ENCODE data around the gene COL25A1.

COL25A1 gene

DNA sequence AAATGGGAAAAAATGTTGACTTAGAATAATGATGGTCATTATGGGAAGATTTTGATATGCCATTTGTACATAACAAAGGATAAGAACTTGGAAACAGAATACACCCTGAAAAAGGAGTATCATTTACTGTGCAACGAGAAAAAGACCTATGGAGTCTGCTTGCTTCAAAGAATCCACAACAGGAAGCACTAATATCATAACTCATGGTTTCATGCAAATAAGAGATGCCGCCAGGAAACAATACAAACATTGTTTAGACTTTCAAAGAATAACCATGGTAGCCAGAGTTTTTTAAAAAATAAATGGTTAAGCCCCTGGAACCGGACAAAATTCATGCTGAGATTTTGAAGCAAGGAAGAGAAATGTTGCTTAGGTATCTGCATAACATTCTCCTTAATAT is 399.7 kb downstream of the COL25A1 start:
- TF ChIP-seq ZFX (IDR thresholded peaks at IDR 0.05), result no peak
- TF ChIP-seq, protein P1, sequence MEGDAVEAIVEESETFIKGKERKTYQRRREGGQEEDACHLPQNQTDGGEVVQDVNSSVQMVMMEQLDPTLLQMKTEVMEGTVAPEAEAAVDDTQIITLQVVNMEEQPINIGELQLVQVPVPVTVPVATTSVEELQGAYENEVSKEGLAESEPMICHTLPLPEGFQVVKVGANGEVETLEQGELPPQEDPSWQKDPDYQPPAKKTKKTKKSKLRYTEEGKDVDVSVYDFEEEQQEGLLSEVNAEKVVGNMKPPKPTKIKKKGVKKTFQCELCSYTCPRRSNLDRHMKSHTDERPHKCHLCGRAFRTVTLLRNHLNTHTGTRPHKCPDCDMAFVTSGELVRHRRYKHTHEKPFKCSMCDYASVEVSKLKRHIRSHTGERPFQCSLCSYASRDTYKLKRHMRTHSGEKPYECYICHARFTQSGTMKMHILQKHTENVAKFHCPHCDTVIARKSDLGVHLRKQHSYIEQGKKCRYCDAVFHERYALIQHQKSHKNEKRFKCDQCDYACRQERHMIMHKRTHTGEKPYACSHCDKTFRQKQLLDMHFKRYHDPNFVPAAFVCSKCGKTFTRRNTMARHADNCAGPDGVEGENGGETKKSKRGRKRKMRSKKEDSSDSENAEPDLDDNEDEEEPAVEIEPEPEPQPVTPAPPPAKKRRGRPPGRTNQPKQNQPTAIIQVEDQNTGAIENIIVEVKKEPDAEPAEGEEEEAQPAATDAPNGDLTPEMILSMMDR (conservative IDR thresholded peaks at IDR 0.05), result no peak

DNA sequence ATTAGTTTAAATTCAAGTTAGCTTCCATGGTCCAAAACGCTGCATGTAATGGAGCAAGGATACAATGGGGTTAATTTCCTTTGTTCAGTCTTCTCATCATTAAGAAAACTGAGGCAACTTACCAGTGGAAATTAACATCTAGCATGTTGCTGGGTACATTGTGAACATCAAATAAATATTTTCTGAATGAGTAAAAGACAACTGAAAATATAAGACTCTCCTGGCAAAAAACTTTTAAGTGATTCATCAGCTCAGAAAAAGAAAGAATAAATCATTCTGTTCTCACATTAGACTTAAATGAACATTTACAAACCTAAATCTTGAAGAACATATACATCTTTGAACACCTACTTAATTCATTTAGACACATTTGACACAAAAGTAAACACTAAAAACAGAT is 401.2 kb downstream of the COL25A1 start:
- TF ChIP-seq, protein P1 (conservative IDR thresholded peaks at IDR 0.05), result no peak
- TF ChIP-seq ZFX (IDR thresholded peaks at IDR 0.05), result no peak
- no peak overlapping the region for H3K27ac ChIP-seq

More for the DNA sequence above, 399.7 kb downstream of the COL25A1 start:
- H3K27ac ChIP-seq, result no peak overlapping the region

DNA sequence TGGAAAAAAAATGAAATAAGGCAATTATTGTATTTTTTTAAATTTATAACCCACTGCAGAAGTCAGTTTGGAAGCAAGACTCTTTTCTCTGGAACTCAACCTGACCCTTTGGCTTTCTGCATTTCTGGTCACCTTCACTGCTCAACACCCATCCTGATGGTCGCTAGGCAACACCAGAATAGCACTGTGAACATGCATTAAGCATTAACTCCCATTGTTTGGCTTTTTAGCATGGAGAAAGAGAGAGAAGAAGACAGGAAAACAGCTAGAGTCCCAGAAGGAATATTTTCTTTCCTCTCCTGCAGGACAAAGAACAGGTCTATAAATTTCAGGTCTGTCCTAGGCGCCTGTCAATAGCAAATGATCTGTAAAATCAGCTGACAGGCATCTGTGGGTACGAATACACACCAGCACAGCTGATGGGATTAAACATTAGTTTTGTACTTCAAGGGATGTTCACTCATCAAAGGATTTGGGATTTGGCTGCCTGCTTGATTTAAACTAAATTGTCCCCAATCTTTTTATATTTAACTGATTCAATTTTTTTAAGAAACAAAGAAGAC is 402.4 kb downstream of the COL25A1 start:
- TF ChIP-seq, protein P1 (conservative IDR thresholded peaks at IDR 0.05), result no peak
- TF ChIP-seq ZFX (IDR thresholded peaks at IDR 0.05), result no peak
- no peak overlapping the region for H3K27ac ChIP-seq

DNA sequence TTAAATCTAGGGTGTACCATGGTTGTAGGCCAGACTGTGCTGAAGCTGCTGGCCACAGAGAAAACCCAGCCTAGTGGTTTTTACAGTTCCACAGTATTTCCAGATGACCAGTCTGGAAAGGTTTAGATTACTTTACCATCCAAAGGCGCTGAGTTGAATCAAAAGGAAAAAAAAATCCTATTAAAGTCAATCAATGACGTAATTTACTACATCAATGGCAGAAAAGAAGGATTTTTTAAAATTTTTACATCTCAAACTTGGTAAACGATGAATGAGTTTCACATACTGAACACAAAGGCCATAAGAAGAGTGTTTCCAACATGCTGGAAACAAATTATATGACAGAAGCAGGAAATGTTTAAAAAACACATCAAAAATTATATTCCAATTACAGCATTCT is 409.0 kb downstream of the COL25A1 start:
- H3K27ac ChIP-seq, result no peak overlapping the region
- no peak for TF ChIP-seq ZFX (IDR thresholded peaks at IDR 0.05)
- TF ChIP-seq, protein P1 (conservative IDR thresholded peaks at IDR 0.05), result no peak

DNA sequence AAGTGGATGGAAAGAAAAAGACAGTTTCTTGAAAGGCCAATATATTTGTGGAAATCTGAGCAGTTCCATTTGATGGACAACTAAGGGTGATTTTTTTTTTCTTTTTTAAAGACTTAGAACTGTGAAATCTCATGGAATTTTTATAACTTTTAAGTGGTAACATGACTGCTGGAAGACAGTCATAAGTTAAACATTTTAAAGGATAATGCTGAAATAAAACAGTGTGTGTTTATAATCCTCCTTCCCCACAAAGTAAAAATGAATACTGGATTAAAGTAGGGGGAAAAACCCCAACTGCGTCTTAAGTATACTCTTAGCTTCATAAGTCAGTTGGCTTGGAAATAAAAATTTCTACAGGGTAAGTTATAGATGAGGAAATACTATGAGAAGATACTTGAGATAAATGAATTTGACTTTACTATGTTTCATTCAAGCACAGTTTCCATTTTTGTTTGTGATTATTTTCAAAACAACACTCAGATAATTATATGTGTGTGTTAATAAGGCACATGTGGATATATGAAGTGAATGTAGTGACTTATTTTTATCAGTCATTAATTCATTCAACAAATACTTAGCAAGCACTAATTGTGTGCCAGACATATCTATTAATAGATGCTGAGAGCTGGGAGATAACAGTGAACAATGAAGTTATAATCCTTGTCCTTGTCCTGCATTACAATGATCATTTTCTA is 410.4 kb downstream of the COL25A1 start:
- no peak overlapping the region for H3K27ac ChIP-seq
- TF ChIP-seq ZFX (IDR thresholded peaks at IDR 0.05), result no peak
- TF ChIP-seq, protein P1 (conservative IDR thresholded peaks at IDR 0.05), result no peak

DNA sequence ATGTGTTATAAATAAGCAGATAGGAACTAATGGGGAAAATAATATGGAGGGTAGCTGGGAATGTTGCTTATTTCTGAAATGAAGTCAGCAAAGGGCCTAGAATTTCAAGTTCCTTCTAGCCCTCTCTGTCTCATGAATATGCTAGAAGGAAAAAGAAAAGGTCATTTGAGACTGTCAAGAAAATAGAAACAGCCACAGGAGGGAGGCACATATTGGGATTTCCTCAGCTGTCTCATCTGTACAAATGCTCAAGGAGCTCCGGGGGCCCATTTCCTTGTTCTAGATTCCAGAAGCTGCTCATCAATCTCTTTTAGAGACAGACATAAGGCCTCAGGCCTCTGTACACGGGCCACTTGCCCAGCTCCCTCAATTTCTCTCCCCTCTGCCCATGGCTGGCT is 412.0 kb downstream of the COL25A1 start:
- no peak for TF ChIP-seq ZFX (IDR thresholded peaks at IDR 0.05)
- TF ChIP-seq, protein P1 (conservative IDR thresholded peaks at IDR 0.05), result no peak
- no peak overlapping the region for H3K27ac ChIP-seq

DNA sequence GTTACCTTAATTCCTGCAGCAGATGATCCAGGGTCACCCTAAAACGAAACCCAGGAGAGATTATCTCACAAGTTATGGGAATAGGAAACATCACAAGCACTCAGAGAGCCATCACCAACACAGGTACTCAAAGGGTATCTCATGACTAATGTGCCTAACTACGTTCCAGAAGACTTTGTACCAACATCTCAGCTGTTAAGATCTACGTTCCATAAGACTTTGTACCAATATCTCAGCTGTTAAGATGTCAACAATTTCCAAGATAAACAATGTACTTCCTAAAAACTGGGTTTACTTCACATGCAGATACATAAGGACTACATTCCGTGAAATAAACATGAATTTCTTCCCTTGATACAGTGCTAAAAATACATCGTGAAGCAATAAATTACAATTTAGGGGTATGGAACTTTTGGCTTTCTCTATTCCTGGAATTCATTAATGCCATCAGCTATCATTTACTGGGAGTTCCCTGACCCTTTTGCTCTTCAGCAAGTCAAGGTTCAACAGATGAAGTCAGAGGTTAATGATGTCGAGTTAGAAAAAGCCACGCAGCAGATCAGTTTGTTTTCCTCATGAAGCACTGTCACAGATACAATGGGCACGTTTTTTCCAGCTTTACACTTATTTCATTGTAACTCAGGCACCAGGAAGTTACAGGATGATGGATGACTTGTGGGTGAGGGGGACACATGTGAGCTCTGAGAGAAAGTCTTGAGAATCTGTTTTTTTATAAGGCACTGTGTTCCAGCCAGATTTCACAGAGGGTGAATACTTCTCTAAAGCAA is 412.6 kb downstream of the COL25A1 start:
- TF ChIP-seq ZFX (IDR thresholded peaks at IDR 0.05), result no peak
- TF ChIP-seq, protein P1 (conservative IDR thresholded peaks at IDR 0.05), result no peak
- H3K27ac ChIP-seq, result no peak overlapping the region
